HG03025 (cell line): ENCODE results near the gene PIK3IP1.

ENCODE experiments used
- ATAC-seq: cut with Tn5 transposase; IDR thresholded peaks from one replicate; pipeline ENCODE4 v1.9.1; 2021; ENCODE audit warnings: mild to moderate bottlenecking, moderate library complexity; ENCODE audit not compliant: unreplicated experiment, low FRiP score

The PIK3IP1 gene

GRCh38 chr22:31313366-31314147 lies 21.3 kb upstream of the PIK3IP1 start:
- ATAC-seq: no peak

GRCh38 chr22:31308181-31308580 lies 15.9 kb upstream of the PIK3IP1 start:
- no peak for ATAC-seq

- no peak for ATAC-seq
Observed at GRCh38 chr22:31305194-31305593, 12.9 kb upstream of the PIK3IP1 start.

- ATAC-seq: no peak
Observed at GRCh38 chr22:31302537-31302936, 10.2 kb upstream of the PIK3IP1 start.

- ATAC-seq: no peak
Observed at GRCh38 chr22:31302006-31302405, 9.7 kb upstream of the PIK3IP1 start.

GRCh38 chr22:31300896-31301295 lies 8.6 kb upstream of the PIK3IP1 start:
- ATAC-seq: no peak

GRCh38 chr22:31295831-31296657 lies 3.8 kb upstream of the PIK3IP1 start:
- ATAC-seq: no peak

GRCh38 chr22:31295360-31295759 lies 3.1 kb upstream of the PIK3IP1 start:
- ATAC-seq: no peak

- no peak for ATAC-seq
Observed at GRCh38 chr22:31291481-31292235, 630 bp downstream of the PIK3IP1 start.

GRCh38 chr22:31290494-31291471 lies 1.5 kb downstream of the PIK3IP1 start:
- peak; percentile 71 for ATAC-seq

GRCh38 chr22:31289344-31289743 lies 2.9 kb downstream of the PIK3IP1 start:
- ATAC-seq: no peak

- ATAC-seq: no peak
Observed at GRCh38 chr22:31288496-31289240, 3.6 kb downstream of the PIK3IP1 start.

GRCh38 chr22:31287818-31288495 lies 4.3 kb downstream of the PIK3IP1 start:
- no peak for ATAC-seq

- ATAC-seq: no peak
Observed at GRCh38 chr22:31286360-31287255, 5.7 kb downstream of the PIK3IP1 start.

GRCh38 chr22:31284281-31285155 lies 7.8 kb downstream of the PIK3IP1 start:
- no peak for ATAC-seq

GRCh38 chr22:31282748-31283468 lies 9.4 kb downstream of the PIK3IP1 start:
- ATAC-seq: no peak
